GDM1 (cell line): Measurements from ENCODE around the gene MYH11.
"Not testable (repeated sequence)": the region's sequence is repeated elsewhere in the genome, so short reads cannot be mapped to it uniquely, and the experiment has no call there.

Experiments used
- DNase-seq: peaks from one replicate; lab custom pipeline; 2025; lab: John Stamatoyannopoulos, UW

Gene MYH11

DNA sequence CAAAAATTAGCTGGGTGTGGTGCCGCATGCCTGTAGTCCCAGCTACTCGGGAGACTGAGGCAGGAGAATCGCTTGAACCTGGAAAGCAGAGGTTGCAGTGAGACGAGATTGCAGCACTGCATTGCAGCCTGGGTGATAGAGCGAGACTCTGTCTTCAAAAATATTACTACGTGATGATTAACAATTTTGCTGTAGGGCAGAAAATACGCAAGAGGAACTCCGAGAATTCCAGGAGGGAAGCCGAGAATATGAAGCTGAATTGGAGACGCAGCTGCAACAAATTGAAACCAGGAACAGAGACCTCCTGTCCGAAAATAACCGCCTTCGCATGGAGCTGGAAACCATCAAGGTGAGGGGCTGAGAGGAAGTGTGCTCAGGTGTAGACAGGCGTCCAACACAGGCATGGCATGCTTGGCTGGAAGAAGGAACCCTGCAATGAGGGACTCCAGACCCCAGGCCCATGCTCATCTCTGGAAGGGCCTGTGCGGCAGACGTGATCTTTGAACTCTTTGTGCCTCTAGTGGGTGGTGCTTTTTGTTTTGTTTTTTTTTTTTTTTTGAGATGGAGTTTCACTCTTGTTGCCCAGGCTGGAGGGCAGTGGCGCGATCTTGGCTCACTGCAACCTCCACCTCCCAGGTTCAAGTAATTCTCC is 189.6 kb downstream of the MYH11 start:
- DNase-seq = no peak

DNA sequence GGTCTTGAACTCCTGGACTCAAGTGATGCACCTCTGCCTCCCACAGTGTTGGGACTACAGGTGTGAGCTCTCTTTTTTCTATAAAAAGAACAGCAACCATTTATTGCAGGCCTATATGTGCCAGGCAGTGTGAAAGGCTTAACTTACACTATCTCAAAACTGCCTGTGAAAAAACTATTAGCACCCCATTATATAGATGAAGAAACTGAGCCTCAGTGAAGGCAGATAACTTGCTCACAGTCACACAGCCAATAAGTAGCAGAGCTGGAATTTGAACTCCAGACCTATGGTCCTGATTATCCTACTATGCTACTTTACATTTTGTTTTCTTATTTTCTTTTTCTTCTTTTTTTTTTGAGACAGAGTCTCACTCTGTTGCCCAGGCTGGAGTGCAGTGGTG is 191.7 kb downstream of the MYH11 start:
- no peak for DNase-seq

- no peak for DNase-seq
These were observed 196.6 kb downstream of the MYH11 start for GRCh38 chr16:15660203-15660601.

GRCh38 chr16:15658556-15658955 is 198.3 kb downstream of the MYH11 start:
- DNase-seq = no peak

DNA sequence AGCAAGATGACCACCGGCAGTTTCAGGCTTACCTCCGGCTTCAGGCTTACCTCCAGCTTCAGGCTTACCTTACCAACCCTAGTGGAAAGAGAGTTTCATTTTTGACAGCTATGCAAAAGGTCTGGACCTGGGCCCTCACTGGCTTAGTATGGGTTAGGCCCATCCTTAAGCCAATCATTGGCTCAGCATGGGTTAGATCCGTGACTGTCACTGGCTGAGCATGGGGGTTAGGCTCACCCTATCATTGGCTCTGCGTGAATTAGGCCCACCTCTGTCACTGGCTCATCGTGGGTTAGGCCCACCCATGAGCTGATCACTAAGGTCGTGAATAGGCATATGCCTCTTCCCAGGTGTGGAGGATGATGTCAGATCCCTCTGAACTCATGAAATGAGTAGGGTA is 198.7 kb downstream of the MYH11 start:
- DNase-seq = no peak

DNA sequence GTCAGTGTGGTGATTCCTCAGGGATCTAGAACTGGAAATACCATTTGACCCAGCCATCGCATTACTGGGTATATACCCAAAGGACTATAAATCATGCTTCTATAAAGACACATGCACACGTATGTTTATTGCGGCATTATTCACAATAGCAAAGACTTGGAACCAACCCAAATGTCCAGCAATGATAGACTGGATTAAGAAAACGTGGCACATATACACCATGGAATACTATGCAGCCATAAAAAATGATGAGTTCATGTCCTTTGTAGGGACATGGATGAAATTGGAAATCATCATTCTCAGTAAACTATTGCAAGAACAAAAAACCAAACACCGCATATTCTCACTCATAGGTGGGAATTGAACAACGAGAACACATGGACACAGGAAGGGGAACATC is 201.3 kb downstream of the MYH11 start:
- not testable (repeated sequence) for DNase-seq

GRCh38 chr16:15654591-15654990 is 202.2 kb downstream of the MYH11 start:
- no peak for DNase-seq

DNA sequence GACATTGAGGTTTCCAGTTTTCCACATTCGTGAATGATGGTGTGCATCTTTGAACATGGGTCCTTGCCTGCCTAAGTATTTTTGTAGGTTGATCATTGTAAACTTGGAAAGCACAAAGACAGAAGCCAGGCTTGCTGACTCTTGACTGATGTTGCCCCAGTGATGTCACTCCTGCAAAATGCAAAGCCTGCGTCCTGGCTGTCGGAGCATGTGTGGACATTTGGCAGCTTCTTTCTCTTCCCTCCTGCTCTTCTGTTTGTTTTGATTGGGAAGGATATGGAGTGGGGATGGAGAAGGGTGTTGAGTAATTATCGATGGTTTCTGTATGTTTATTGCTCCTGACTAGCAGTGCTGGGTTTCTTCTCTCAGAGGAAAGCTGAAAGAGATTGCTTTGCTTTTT is 203.6 kb downstream of the MYH11 start:
- no peak for DNase-seq
